Effector CD8-positive, alpha-beta T cell (primary cell): ENCODE data around the gene RERG.

Experiments
- DNase-seq: peaks from one replicate; lab custom pipeline; 2025; lab: John Stamatoyannopoulos, UW

RERG gene

DNA sequence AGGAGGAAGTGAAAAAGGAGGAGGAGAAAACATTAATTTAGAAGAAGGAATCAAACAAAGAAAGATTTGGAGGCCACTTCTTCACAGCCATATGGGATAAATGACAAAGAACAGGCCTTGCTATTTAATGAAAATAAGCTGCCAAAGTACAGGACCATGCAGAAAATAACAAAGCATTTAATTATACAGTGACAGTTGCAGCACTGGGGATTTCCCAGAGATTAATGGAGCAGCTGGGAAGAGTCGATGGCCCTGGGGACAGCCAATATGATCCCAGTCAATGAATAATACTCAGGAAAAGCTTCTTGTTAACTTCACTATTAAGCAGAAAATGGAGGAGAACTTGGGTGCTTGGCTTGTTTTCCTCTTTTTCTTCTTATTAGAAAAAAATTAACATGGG lies 34.6 kb downstream of the RERG start:
- no peak for DNase-seq

DNA sequence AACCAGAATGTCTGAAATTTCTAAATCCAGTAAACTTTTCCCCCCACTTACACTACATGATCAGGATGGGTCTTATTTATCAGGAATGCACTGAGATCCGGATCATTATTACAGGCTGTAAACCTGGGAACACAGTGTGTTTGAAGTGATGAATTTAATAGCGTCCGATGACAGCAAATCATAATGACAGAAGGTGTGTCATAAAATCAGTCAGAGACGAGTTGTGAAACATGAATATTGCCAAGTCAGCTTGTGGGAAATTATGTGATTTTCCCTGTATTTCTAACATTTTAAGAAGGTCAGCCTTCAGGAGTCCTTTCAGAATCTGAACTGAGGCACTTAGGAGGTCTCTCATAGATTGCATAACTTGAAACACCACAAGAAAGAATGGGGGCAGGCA lies 36.7 kb downstream of the RERG start:
- DNase-seq: no peak

DNA sequence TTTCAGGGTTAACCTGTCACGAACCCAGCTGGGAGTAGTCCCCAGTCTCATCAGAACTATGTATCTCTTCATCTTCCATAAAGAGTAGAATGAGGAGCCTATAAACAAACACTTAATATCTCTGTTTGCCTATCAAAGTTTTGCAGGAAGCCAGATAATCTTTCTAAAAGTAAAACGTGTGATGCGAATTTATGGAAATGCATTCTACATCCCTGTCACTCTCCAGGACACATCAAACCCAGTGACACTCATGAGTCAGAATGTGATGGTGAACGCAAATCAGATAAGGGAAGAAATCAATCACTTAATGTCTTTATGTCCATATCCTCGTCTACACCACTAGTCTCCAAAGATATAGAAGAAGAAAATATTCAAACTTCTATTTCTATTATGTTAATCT lies 37.4 kb downstream of the RERG start:
- no peak for DNase-seq

DNA sequence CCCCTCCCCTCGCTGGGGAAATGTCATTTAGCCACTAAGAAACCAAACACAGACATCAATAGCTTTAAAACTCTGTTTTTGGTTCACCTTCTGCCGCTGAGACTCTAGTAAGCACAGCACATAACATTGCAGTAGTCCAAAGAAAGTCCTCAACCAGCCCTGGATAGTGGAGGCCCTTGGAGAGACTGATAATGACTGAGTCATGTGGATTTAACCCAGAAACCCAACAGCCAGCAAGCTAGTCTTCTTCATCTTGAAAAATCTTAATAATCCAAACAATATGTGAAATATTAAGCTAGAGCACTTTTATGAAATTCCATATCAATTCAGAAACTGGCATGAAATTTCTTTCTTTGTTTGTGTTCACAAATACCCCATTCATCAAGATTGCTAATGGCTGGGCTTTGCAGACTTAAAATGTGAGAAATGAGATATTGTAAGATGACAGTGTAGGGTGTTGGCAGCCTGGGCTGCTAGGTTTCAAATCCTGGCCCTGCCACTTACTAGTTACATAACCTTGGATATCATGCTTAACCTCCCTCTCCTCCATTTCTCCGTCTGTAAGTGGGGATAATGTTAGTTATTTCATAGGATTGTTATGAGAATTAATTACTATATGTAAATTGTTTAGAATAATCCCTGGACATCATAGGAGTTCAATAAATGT lies 40.1 kb downstream of the RERG start:
- no peak for DNase-seq

DNA sequence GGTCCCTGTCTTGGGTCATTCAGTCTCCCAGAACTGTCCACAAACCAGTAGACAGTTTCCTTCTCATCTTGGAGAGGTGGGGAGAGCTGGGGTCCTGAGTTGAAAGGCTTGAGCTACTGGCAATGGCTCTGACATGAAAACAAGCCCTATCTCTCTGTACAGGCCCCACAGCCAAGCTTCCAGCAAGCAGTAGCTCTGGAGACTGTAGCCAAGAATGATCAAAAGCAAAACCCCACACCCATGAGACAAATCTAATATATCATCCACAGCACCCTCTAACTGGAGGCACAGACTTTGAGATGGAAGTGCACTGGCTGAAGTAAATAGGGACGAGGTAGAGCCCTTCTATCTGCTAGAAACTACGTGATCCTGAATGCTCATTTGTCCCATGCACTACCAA lies 40.9 kb downstream of the RERG start:
- no peak for DNase-seq

DNA sequence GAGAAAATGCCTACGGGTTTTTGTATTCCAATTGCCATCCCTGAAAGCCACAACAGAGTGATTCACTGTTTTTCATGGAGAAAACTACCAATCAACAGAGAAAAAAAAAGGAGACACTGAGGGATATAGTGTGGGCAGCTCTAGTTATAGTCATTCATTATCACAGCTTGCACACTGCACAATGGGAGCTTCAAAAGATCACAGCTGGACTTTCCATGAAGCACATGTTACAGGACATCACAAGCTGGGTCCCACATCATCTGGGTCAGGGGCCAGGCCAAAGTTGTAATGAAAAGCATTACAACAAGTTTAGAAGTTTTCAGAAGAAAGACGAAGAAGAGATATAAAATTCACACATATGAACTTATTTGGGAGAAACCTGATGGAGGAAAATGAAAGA lies 41.5 kb downstream of the RERG start:
- DNase-seq: no peak

DNA sequence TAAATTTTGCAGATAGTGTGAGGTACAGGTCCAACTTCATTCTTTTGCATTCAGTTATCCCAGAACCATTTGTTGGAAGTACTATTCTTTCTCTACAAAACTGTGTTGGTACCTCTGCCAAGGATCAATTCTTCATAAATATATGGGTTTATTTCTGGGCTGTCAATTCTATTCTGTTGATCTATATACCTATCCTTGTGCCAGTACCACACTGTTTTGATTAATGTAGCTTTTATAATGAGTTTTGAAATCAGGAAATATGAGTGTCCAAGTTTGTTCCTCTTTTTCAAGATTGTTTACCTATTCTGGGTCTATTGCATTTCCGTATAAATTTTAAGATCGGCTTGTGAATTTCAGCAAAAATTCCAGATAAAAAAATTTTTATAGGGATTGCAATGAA lies 48.1 kb downstream of the RERG start:
- DNase-seq: no peak

DNA sequence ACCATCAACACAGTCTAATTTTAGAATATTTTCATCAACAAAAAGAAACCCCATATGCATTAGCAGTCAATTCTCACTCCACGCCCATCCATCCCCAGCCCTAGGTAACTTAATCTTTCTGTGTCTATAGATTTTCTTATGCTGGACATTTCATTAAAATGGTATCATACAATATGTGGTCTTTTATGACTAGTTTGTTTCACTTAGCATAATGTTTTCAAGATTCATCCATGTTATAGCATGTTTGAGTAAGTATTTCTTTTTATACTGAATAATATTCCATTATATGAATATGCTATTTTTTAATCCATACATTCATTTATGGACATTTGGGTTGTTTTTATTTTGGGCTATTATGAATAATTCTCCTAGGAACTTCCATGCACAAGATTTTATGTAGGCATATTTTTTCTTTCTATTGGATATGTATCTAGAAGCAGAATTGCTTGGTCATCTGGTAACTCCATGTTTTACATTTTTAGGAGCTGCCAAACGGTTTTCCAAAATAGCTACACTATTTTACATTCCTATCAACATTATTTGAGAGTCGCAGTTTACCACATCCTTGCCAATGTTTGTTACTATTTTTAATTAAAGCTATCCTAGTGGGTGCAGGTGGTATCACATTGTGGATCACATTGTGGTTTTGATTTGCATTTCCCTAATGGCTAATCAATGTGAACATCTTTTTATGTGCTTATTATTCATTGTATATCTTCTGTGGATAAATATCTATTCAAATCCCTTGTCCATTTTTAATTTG lies 49.0 kb downstream of the RERG start:
- no peak for DNase-seq

DNA sequence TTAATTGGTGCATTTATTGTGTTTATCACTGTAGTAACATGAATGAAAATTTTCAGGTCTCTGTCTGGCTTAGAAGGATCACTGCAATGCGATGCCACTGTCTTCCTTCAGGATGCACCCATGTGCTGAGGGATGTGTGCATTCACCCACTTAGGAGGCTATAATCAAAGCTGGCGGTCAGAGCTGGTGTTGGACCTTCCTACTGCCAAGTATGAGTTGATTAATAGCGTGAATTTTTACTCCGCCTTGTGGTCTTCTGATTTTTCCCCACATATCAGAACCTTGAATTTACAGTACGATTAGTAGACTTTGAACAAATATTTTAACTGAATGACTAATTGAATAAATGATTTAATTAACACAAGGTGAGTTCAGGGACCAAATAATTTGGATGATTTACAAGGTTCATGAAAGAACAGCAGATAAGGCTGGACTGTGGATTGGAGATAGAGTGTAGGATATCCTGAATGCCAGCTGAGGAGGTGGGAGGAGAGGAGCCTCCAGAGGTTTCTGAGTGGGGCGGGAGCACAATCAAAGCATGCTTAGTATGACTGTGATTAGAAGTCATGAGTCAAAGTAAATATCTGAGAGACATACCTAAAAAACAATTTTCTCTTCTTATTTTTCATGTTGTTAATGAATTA lies 50.1 kb downstream of the RERG start:
- no peak for DNase-seq

DNA sequence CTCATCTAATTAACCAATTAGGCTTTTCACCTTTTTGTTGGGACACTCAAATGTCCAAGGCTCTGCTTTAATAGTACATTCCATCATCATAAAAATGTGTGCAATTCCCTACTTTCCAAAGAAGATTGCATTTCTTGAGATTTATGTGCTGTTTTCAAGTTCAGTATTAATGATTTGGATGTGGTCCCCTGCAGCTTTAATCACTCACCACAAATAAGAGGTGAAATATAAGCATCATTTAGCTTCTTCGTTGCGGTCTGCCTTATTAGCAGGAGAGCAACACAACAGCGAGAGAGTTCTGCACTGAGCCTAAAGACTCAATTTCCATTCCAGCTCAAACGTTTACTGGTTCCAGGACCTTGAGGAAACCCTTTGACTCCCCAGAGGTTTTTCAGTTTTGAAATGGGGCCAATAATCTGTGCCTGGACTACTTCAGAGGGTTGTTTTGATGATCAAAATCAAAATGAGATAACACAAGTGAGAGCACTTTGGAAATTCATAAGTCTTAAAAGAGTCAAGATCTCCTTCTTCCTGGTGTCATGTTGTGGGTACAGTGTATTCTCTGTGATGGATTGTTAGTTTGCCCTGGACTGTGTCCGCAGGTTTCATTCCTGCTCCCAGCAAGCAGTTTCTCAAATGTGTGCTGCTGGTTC lies 53.1 kb downstream of the RERG start:
- DNase-seq: no peak

DNA sequence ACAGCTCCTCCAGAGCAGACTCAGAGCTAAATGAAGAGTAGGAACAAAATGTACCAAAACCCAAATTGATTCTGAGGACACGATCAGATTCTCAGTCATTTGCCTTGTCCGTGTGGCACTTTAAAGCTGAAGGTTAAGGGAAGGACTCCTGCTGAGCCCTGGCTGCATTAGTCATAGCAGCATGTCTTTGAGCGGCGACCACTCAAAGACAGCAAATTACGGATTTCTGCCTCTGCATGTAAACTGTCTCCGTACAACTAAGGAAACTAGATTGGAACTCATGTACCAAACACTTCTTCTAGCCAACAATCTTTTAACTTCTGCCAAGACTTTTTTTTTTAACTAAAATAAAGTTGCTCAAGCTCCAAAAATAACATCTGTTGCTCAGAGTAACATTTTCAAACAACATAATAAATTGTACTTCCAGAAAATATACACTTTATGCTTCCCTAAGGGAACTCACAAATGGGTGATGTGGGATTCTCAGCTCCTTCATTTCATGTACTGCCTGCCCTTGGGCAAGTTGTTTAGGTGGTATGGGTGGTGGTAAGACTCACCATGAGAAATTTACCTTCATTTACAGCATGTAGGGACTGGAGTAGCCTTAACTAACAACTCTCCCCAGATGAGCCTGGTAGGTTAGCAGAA lies 56.1 kb downstream of the RERG start:
- no peak for DNase-seq

DNA sequence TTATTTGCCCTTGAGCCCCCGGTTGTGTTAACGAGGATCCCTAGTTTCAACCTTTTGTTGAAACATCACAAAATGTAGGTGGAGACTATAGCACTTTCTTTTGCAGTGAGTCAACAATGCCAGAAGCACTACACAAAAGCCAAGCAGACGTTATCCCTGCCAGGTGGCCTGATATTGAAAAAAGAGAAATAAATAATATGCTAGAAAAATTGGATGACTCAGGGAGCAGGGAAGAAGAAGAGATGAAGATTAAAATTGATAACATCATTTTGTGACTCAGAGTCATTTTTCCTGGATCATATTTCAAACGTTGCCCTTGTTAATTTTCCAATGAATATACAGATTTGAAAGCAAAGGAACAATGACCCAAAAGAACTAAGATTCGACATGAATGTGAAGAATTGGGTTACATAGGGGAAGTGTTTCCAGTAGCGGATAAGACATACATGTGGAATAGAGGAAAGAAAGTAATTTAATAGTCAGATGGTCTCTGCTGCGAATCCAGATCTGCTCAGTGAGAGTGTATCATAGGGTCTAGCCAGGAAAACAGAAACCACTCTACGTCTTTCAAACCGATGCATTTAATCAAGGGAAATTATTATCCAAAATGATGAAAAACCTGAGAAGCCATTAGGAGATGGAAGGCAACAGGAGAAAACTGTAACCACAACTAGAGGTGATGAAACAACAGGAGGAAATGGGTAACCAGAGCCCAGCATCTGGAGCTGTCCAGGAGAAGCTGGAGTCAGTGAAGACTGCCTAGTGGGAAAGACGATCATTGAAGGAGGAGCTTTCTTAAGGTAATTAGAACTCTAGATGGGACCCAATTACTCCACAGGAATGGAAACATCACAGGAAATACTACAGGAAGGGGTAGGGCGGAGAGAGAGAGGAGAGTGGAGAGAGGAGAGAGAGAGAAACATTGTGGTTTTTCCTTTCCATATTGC lies 57.9 kb downstream of the RERG start:
- DNase-seq: no peak

DNA sequence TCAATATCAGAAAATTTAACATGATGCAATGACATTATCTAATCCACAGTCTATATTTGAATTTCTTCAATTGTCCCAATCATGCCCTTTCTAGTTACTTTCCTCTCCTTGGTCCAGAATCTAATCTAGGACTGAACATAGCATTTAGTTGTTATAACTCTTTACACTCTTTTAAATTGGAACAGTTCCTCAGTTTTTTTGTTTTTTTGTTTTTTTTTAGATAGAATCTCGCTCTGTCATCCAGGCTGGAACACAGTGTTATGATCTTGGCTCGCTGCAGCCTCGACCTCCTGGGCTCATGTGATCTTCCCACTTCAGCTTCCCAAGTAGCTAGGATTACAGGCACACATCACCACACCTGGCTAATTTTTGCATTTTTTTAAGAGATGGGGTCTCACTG lies 63.1 kb downstream of the RERG start:
- no peak for DNase-seq

DNA sequence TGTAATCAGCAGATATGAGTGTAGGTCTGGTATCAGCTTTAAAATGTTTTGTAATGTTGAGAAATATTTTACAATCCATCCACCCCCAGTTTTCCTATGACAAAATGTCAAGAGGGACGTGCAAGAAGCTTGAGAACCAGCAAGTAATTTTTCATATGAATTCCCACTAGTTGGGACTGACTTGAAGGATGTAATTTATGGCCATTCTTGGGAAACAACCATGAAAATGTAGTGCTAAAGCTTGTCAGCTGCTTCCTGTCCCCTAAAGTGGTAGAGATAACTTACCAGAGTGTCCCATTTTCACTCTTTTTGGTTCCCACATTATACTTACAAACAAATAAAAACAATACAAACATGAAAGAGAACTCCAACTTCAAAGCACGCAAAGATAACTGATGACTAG lies 63.9 kb downstream of the RERG start:
- no peak for DNase-seq

DNA sequence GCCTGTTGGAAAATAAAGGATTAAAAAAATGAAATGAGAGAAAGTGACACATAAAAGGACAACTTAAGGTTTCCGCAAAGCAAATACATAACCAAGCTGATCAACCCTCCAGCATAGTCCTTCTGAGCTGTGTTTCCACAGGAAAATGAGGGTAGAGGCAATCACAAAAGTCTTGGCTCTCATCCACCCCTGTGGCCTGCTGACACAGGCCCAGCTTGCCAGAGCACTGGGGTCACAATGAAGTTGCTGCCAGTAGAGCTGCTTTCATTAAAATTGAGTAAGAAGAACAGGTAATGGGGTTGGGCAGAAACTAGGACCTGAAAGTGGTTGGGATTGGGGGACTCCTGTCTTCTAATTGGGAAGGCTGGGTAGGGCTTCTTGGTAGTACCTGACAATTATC lies 65.9 kb downstream of the RERG start:
- no peak for DNase-seq

DNA sequence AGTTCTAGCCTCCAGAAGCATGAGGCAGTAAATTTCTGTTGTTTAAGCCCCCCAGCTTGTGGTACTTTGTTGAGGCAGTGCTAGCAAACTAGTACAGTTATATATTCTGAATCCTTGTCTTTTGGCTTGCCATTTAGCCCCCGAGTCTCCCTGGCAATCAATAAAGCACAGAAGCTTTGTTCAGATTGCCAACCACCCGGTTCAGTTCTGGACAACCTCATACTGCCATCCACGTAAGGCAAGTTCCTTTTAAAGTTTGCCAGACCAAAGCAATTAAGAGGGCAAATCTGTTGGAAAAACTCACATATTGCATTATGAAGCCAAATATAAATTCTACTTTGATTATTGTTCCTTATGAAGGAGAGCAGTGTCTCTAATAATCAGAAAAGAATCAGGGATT lies 67.1 kb downstream of the RERG start:
- DNase-seq: no peak

DNA sequence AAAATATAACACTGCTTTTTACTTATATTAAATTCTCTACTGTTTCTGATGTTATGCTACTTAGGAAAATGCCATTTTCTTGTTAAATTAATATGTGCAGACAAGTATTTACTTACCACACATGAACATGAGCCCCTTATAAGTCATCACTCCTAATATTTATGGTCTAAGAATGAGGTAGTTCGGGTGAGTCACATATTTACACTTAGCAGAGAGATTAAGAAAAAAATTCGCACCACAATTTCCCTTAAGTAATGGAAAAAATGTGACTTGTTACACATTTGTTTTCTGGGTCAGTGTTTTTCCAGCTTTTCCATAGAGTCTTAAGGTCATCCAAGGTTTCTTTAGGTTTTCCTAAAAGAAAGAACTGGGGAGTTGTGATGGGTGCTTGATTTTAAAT lies 68.3 kb downstream of the RERG start:
- no peak for DNase-seq

DNA sequence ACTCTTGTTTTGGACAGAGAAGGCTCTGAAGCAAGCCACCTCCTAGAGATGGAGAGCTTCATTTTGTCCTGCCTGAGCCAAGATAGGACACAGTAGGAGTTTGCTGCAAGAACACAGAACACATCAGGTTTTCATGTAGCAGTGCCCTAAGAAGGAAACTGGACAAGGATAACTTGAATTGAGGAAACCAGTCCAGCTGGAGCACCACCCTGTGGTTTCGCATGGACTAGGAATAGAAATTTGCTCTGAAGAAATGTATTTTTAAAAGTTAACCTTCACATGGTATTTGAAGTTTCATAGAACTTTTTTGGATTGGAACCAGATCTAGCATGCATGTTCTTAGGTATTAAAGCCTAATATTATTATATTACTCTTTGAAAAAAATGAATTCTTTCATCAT lies 68.8 kb downstream of the RERG start:
- no peak for DNase-seq

DNA sequence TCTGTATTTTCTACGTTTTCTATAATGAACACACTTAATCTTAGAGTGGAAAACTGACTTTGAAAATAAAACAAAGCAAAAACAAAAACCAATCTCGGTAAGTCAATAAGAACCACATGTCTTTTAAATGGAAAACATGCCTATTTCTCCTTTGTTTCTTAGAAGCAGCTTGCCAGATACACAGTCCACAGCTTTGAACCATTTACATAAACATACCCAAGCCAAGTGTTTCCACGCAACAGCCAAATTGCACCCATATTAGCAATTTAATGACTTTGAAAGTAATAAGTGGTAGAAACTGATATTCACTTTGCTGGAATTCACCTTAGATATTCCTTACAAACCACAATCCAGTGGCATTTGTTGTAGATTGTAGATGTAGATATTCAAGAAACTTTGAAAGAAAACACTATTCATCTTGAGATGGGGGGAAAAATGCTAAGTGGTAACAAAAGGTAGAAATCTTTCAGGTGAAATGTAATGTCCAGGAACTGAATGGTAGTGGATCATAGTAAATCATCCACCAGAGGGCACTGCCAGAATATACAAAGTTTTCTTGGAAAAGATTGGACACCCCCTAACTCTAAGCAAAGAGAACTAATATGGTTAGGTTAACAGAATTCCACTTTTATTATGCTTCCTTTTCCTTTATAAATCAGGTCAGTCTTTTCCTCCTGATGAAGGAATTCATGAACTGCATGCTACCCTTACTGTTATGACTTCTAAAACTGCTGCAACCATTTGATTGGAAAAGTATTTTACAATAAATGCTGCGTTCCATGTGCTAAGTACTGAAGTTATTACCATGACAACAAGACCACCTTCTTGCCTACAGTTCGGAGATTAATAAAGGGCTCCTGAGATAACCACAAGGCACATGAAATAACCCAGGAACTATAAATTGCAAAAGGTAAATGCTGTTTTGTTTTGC lies 69.8 kb downstream of the RERG start:
- DNase-seq: no peak

DNA sequence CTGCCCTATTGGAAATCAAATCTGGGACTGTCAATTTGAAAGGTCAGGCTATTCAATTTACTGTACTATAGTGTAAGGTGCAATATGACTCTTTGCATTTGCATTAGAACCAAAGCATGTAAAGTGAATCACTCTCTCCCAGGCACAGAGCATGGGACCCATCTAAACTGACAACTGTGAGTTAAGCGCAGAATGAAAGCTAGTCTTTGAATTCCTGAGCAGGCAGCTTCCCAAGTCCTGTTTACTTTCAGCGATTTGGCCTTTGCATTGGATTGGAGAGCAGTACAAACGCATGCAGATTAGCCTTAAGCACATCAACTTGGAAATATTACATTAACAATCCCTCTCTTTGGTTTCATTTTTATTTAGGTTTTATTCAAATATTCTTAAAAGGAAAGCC lies 74.6 kb downstream of the RERG start:
- DNase-seq: no peak
